ENCODE data around the gene OSBPL5. TPM values are rescaled to one million over a fixed set of nuclear protein-coding genes. Genes with fewer than 3 reads are reported as not detected.

OSBPL5 gene
- polyA plus RNA-seq, 3 donors = 3.1 to 30.3 (median 6.8) TPM

DNA sequence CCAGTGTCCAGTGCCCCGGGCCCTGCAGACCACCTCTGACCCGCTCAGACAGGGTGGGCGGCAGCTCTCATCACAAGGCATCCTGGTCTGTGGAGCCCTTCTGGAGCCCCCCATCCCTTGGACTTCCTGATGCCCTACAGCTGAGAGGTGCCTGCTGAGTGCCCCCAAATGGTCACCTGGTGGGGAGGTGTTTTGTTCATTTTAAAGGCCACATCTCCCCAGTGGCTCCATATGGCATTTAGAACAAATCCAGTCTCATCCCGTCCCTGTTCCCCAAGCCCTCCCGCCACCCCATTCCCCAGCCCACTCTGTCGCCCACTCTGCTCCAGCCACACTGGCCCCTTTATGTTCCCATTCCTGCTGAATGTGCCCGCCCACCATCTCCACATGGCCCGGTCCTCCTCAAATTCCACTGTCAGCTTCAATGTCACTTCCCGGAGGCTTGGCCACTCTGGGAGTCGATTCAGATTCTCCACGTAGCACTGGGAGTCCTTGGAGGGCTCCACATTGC, 32.8 kb downstream of the OSBPL5 start:
- Histone ChIP-seq H3K9ac (ENCODE audit: insufficient read depth, low read length, poor library complexity, severe bottlenecking) (no peak overlapping the region), H3K4me1 (ENCODE audit: control insufficient read depth in 1 of 2, insufficient read depth in 2 of 2, low read length in 2 of 2) (peaks cover 41 to 43% of the 10 kb centered on the region in 2 donors), H3K36me3 (replicated peaks in 1 of 2; ENCODE audit: control insufficient read depth in 1 of 2, insufficient read depth in 2 of 2, low read length in 2 of 2) (peaks cover 4 to 18% of the 10 kb centered on the region in 2 donors), H3K27ac (ENCODE audit: low read depth in 1 of 2, low read length in 2 of 2) (no peak overlapping the region), H3K79me2 (ENCODE audit: insufficient read depth, low read length) (peaks cover 49% of the 10 kb centered on the region), H3K4me2 (replicated peaks; ENCODE audit: extremely low read depth, low read length, poor library complexity, severe bottlenecking) (no peak overlapping the region), H3K4me3 (replicated peaks in 1 of 3; ENCODE audit: low read depth in 2 of 3, low read length in 3 of 3) (no peak overlapping the region), H4K20me1 (ENCODE audit: insufficient read depth, low read length) (peaks cover 98% of the 10 kb centered on the region), H3K9me3 (replicated peaks in 1 of 2; ENCODE audit: control insufficient read depth in 1 of 2, insufficient read depth in 1 of 2, low read length in 2 of 2) (no peaks in the 10 kb centered on the region), H3K27me3 (ENCODE audit: control insufficient read depth in 2 of 2, insufficient read depth in 2 of 2, low read length in 2 of 2) (no peaks in the 10 kb centered on the region), H2AFZ (ENCODE audit: insufficient read depth, low read depth, low read length, poor library complexity, severe bottlenecking) (no peak overlapping the region)
- peaks cover 0 to 6% (median 3%) of the 10 kb centered on the region in 3 donors for H3K27me3 Mint-ChIP-seq (ENCODE audit: low read depth in 3 of 3)
- peaks cover 7 to 30% of the 10 kb centered on the region in 2 donors for H3K36me3 Mint-ChIP-seq
- H3K27ac Mint-ChIP-seq = peak overlapping the region in 1 of 7 donors; percentile 78
- H3K9me3 Mint-ChIP-seq = peaks cover 0 to 2% (median 0%) of the 10 kb centered on the region in 7 donors
- no peak for DNase-seq
- no peak overlapping the region for H3K4me3 Mint-ChIP-seq
- WGBS (ENCODE audit: insufficient coverage) = 98% methylated on average over 9 of the region's 11 CpGs
- peaks cover 35% of the 10 kb centered on the region for H3K4me1 Mint-ChIP-seq
- TF ChIP-seq CTCF (IDR thresholded peaks at IDR 0.05) = no peak
- intact Hi-C loops (cut with micrococcal nuclease) = no loop called here

DNA sequence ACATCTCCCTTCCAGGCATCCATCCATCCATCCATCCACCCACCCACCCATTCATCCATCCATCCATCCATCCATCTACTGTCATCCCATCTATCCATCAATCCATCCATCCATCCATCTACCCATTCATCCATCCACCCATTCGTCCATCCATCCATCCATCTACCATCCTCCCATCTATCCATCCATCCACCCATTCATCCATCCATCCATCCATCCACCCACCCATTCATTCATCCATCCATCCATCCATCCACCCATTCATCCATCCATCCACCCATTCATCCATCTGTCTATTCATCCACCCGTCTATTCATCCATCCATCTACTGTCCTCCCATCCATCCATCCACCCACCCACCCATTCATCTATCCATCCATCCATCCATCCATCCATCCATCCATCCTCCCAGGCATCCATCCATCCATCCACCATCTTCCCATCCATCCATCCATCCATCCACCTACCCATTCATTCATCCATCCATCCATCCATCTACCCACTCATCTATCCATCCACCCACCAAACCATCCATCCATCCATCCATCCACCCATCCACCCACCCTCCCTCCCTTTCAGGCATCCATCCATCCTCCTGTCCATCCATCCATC, 33.7 kb downstream of the OSBPL5 start:
- peaks cover 0 to 5% (median 5%) of the 10 kb centered on the region in 3 donors for H3K27me3 Mint-ChIP-seq (ENCODE audit: low read depth in 3 of 3)
- no peak for TF ChIP-seq CTCF (IDR thresholded peaks at IDR 0.05)
- no peak overlapping the region for H3K4me3 Mint-ChIP-seq
- H3K4me1 Mint-ChIP-seq = peaks cover 32% of the 10 kb centered on the region
- H3K27ac Mint-ChIP-seq = no peak overlapping the region
- no peak overlapping the region for H3K4me3 ChIP-seq (replicated peaks in 1 of 3; ENCODE audit: low read depth in 2 of 3, low read length in 3 of 3)
- H3K27ac ChIP-seq (ENCODE audit: low read depth in 1 of 2, low read length in 2 of 2) = no peak overlapping the region
- no peak for DNase-seq
- peaks cover 43% of the 10 kb centered on the region for H3K79me2 ChIP-seq (ENCODE audit: insufficient read depth, low read length)
- no peaks in the 10 kb centered on the region for H3K27me3 ChIP-seq (ENCODE audit: control insufficient read depth in 2 of 2, insufficient read depth in 2 of 2, low read length in 2 of 2)
- H2AFZ ChIP-seq (ENCODE audit: insufficient read depth, low read depth, low read length, poor library complexity, severe bottlenecking) = no peak overlapping the region
- intact Hi-C loops (cut with micrococcal nuclease) = no loop called here
- H3K9ac ChIP-seq (ENCODE audit: insufficient read depth, low read length, poor library complexity, severe bottlenecking) = no peak overlapping the region
- H3K36me3 ChIP-seq (replicated peaks in 1 of 2; ENCODE audit: control insufficient read depth in 1 of 2, insufficient read depth in 2 of 2, low read length in 2 of 2) = peaks cover 5 to 23% of the 10 kb centered on the region in 2 donors
- 100% methylated on average over 2 of the region's 2 CpGs for WGBS (ENCODE audit: insufficient coverage)
- no peaks in the 10 kb centered on the region for H3K9me3 ChIP-seq (replicated peaks in 1 of 2; ENCODE audit: control insufficient read depth in 1 of 2, insufficient read depth in 1 of 2, low read length in 2 of 2)
- H3K36me3 Mint-ChIP-seq = peaks cover 8 to 38% of the 10 kb centered on the region in 2 donors
- H3K9me3 Mint-ChIP-seq = peaks cover 0 to 2% (median 0%) of the 10 kb centered on the region in 7 donors
- H3K4me2 ChIP-seq (replicated peaks; ENCODE audit: extremely low read depth, low read length, poor library complexity, severe bottlenecking) = no peak overlapping the region
- peaks cover 98% of the 10 kb centered on the region for H4K20me1 ChIP-seq (ENCODE audit: insufficient read depth, low read length)
- peaks cover 39 to 43% of the 10 kb centered on the region in 2 donors for H3K4me1 ChIP-seq (ENCODE audit: control insufficient read depth in 1 of 2, insufficient read depth in 2 of 2, low read length in 2 of 2)
